Measurements from ENCODE around the gene SMYD3. TPM values are rescaled to one million over a fixed set of nuclear protein-coding genes. Genes with fewer than 3 reads are reported as not detected.
A peak's percentile ranks its signal among the peaks of the same experiment; 100 is the strongest.

SMYD3 gene
- total and polyA plus RNA-seq, 5 donors from 2014 or later = 17.7 to 36.6 (median 28.9) TPM

- no peak for DNase-seq
These were observed 23.5 kb downstream of the SMYD3 start for GRCh38 chr1:246483569-246483933.

GRCh38 chr1:246482805-246483568 is 24.1 kb downstream of the SMYD3 start:
- peaks cover 9 to 39% (median 33%) of the 10 kb centered on the region in 4 donors for H3K4me1 Mint-ChIP-seq
- H3K9me3 Mint-ChIP-seq = no peaks in the 10 kb centered on the region
- H3K4me1 ChIP-seq (ENCODE audit: control insufficient read depth, insufficient read depth, low read length, poor library complexity, severe bottlenecking) = peaks cover 13% of the 10 kb centered on the region
- DNase-seq = peak in 1 of 3 donors; percentile 56
- H3K4me3 Mint-ChIP-seq = peak overlapping the region; percentile 2 to 65 (median 53)
- no peaks in the 10 kb centered on the region for H3K27me3 Mint-ChIP-seq
- H3K36me3 Mint-ChIP-seq = peaks cover 2% of the 10 kb centered on the region
- ATAC-seq (ENCODE audit: low read depth in 2 of 2) = peak; percentile 39 to 52
- H3K36me3 ChIP-seq (ENCODE audit: control insufficient read depth, insufficient read depth, low read length) = no peaks in the 10 kb centered on the region
- no peaks in the 10 kb centered on the region for H3K27me3 ChIP-seq (ENCODE audit: control insufficient read depth, insufficient read depth, low read length)
- peak overlapping the region; percentile 78 for H3K4me3 ChIP-seq (ENCODE audit: low read depth, low read length)
- peak overlapping the region; percentile 5 for H3K27ac ChIP-seq (ENCODE audit: insufficient read depth, low read length, poor library complexity, severe bottlenecking)
- H3K9me3 ChIP-seq (ENCODE audit: control insufficient read depth in 2 of 2, low read length in 2 of 2) = no peaks in the 10 kb centered on the region
- H3K27ac Mint-ChIP-seq = peak overlapping the region; percentile 45 to 77 (median 61)

More at GRCh38 chr1:246483569-246483933, 23.5 kb downstream of the SMYD3 start:
- Histone ChIP-seq H3K9me3 (ENCODE audit: control insufficient read depth in 2 of 2, low read length in 2 of 2) (no peaks in the 10 kb centered on the region), H3K4me1 (ENCODE audit: control insufficient read depth, insufficient read depth, low read length, poor library complexity, severe bottlenecking) (peaks cover 13% of the 10 kb centered on the region), H3K36me3 (ENCODE audit: control insufficient read depth, insufficient read depth, low read length) (no peaks in the 10 kb centered on the region), H3K27ac (ENCODE audit: insufficient read depth, low read length, poor library complexity, severe bottlenecking) (peak overlapping the region; percentile 5), H3K27me3 (ENCODE audit: control insufficient read depth, insufficient read depth, low read length) (no peaks in the 10 kb centered on the region), H3K4me3 (ENCODE audit: low read depth, low read length) (peak overlapping the region; percentile 78)
- no peaks in the 10 kb centered on the region for H3K9me3 Mint-ChIP-seq
- no peaks in the 10 kb centered on the region for H3K27me3 Mint-ChIP-seq
- no peak for ATAC-seq (ENCODE audit: low read depth in 2 of 2)
- peaks cover 11 to 40% (median 35%) of the 10 kb centered on the region in 4 donors for H3K4me1 Mint-ChIP-seq
- H3K36me3 Mint-ChIP-seq = peaks cover 6% of the 10 kb centered on the region
- H3K4me3 Mint-ChIP-seq = peak overlapping the region in 3 of 4 donors; percentile 2 to 65 (median 50)
- peak overlapping the region in 2 of 3 donors; percentile 45 to 61 for H3K27ac Mint-ChIP-seq

- Histone ChIP-seq H3K36me3 (ENCODE audit: control insufficient read depth, insufficient read depth, low read length) (no peaks in the 10 kb centered on the region), H3K9me3 (ENCODE audit: control insufficient read depth in 2 of 2, low read length in 2 of 2) (no peaks in the 10 kb centered on the region), H3K4me1 (ENCODE audit: control insufficient read depth, insufficient read depth, low read length, poor library complexity, severe bottlenecking) (peaks cover 25% of the 10 kb centered on the region), H3K4me3 (ENCODE audit: low read depth, low read length) (no peak overlapping the region), H3K27me3 (ENCODE audit: control insufficient read depth, insufficient read depth, low read length) (no peaks in the 10 kb centered on the region), H3K27ac (ENCODE audit: insufficient read depth, low read length, poor library complexity, severe bottlenecking) (no peak overlapping the region)
- Mint-ChIP-seq H3K27ac (no peak overlapping the region), H3K36me3 (no peaks in the 10 kb centered on the region), H3K4me1 (peaks cover 18 to 47% (median 42%) of the 10 kb centered on the region in 4 donors), H3K27me3 (no peaks in the 10 kb centered on the region), H3K4me3 (no peak overlapping the region), H3K9me3 (no peaks in the 10 kb centered on the region)
- ATAC-seq (ENCODE audit: low read depth in 2 of 2) = no peak
- no peak for DNase-seq
These were observed 28.0 kb downstream of the SMYD3 start for GRCh38 chr1:246479061-246479460.

- peak in 1 of 3 donors; percentile 17 for DNase-seq
- no peaks in the 10 kb centered on the region for H3K36me3 ChIP-seq (ENCODE audit: control insufficient read depth, insufficient read depth, low read length)
- Mint-ChIP-seq H3K4me1 (peaks cover 15 to 38% (median 31%) of the 10 kb centered on the region in 4 donors), H3K27ac (peak overlapping the region in 2 of 3 donors; percentile 53 to 67), H3K27me3 (no peaks in the 10 kb centered on the region), H3K9me3 (no peaks in the 10 kb centered on the region), H3K36me3 (no peaks in the 10 kb centered on the region), H3K4me3 (no peak overlapping the region)
- no peaks in the 10 kb centered on the region for H3K27me3 ChIP-seq (ENCODE audit: control insufficient read depth, insufficient read depth, low read length)
- ATAC-seq (ENCODE audit: low read depth in 2 of 2) = no peak
- H3K27ac ChIP-seq (ENCODE audit: insufficient read depth, low read length, poor library complexity, severe bottlenecking) = no peak overlapping the region
- no peaks in the 10 kb centered on the region for H3K9me3 ChIP-seq (ENCODE audit: control insufficient read depth in 2 of 2, low read length in 2 of 2)
- H3K4me1 ChIP-seq (ENCODE audit: control insufficient read depth, insufficient read depth, low read length, poor library complexity, severe bottlenecking) = peaks cover 13% of the 10 kb centered on the region
- H3K4me3 ChIP-seq (ENCODE audit: low read depth, low read length) = peak overlapping the region; percentile 34
These were observed 29.4 kb downstream of the SMYD3 start for GRCh38 chr1:246477634-246478033.

- Histone ChIP-seq H3K4me3 (ENCODE audit: low read depth, low read length) (no peak overlapping the region), H3K36me3 (ENCODE audit: control insufficient read depth, insufficient read depth, low read length) (no peaks in the 10 kb centered on the region), H3K27me3 (ENCODE audit: control insufficient read depth, insufficient read depth, low read length) (no peaks in the 10 kb centered on the region), H3K4me1 (ENCODE audit: control insufficient read depth, insufficient read depth, low read length, poor library complexity, severe bottlenecking) (peaks cover 12% of the 10 kb centered on the region), H3K27ac (ENCODE audit: insufficient read depth, low read length, poor library complexity, severe bottlenecking) (no peak overlapping the region), H3K9me3 (ENCODE audit: control insufficient read depth in 2 of 2, low read length in 2 of 2) (no peaks in the 10 kb centered on the region)
- Mint-ChIP-seq H3K36me3 (no peaks in the 10 kb centered on the region), H3K27ac (peak overlapping the region in 2 of 3 donors; percentile 67 to 90), H3K4me3 (no peak overlapping the region), H3K4me1 (peaks cover 18 to 32% (median 29%) of the 10 kb centered on the region in 4 donors), H3K9me3 (no peaks in the 10 kb centered on the region), H3K27me3 (no peaks in the 10 kb centered on the region)
- ATAC-seq (ENCODE audit: low read depth in 2 of 2) = no peak
- DNase-seq = peak in 1 of 3 donors; percentile 37
These were observed 30.3 kb downstream of the SMYD3 start for GRCh38 chr1:246476771-246477170.

- no peak overlapping the region for H3K4me3 Mint-ChIP-seq
- DNase-seq (no peak), ATAC-seq (ENCODE audit: low read depth in 2 of 2) (no peak)
- no peaks in the 10 kb centered on the region for H3K27me3 Mint-ChIP-seq
- peaks cover 7 to 18% (median 15%) of the 10 kb centered on the region in 4 donors for H3K4me1 Mint-ChIP-seq
- H3K27ac ChIP-seq (ENCODE audit: insufficient read depth, low read length, poor library complexity, severe bottlenecking) = no peak overlapping the region
- no peaks in the 10 kb centered on the region for H3K36me3 Mint-ChIP-seq
- H3K9me3 Mint-ChIP-seq = no peaks in the 10 kb centered on the region
- H3K36me3 ChIP-seq (ENCODE audit: control insufficient read depth, insufficient read depth, low read length) = no peaks in the 10 kb centered on the region
- no peaks in the 10 kb centered on the region for H3K9me3 ChIP-seq (ENCODE audit: control insufficient read depth in 2 of 2, low read length in 2 of 2)
- H3K27me3 ChIP-seq (ENCODE audit: control insufficient read depth, insufficient read depth, low read length) = no peaks in the 10 kb centered on the region
- no peak overlapping the region for H3K4me3 ChIP-seq (ENCODE audit: low read depth, low read length)
- no peak overlapping the region for H3K27ac Mint-ChIP-seq
- H3K4me1 ChIP-seq (ENCODE audit: control insufficient read depth, insufficient read depth, low read length, poor library complexity, severe bottlenecking) = peaks cover 2% of the 10 kb centered on the region
These were observed 35.4 kb downstream of the SMYD3 start for GRCh38 chr1:246471688-246472087.

GRCh38 chr1:246470585-246470984 is 36.5 kb downstream of the SMYD3 start:
- Mint-ChIP-seq H3K9me3 (no peaks in the 10 kb centered on the region), H3K36me3 (peaks cover 3% of the 10 kb centered on the region), H3K27me3 (no peaks in the 10 kb centered on the region), H3K4me3 (no peak overlapping the region), H3K27ac (no peak overlapping the region), H3K4me1 (peaks cover 0 to 18% (median 12%) of the 10 kb centered on the region in 4 donors)
- DNase-seq (no peak), ATAC-seq (ENCODE audit: low read depth in 2 of 2) (no peak)
- no peak overlapping the region for H3K27ac ChIP-seq (ENCODE audit: insufficient read depth, low read length, poor library complexity, severe bottlenecking)
- no peaks in the 10 kb centered on the region for H3K9me3 ChIP-seq (ENCODE audit: control insufficient read depth in 2 of 2, low read length in 2 of 2)
- no peaks in the 10 kb centered on the region for H3K4me1 ChIP-seq (ENCODE audit: control insufficient read depth, insufficient read depth, low read length, poor library complexity, severe bottlenecking)
- H3K27me3 ChIP-seq (ENCODE audit: control insufficient read depth, insufficient read depth, low read length) = no peaks in the 10 kb centered on the region
- no peak overlapping the region for H3K4me3 ChIP-seq (ENCODE audit: low read depth, low read length)
- no peaks in the 10 kb centered on the region for H3K36me3 ChIP-seq (ENCODE audit: control insufficient read depth, insufficient read depth, low read length)

- no peak overlapping the region for H3K4me3 ChIP-seq (ENCODE audit: low read depth, low read length)
- no peaks in the 10 kb centered on the region for H3K27me3 ChIP-seq (ENCODE audit: control insufficient read depth, insufficient read depth, low read length)
- H3K9me3 ChIP-seq (ENCODE audit: control insufficient read depth in 2 of 2, low read length in 2 of 2) = no peaks in the 10 kb centered on the region
- peak overlapping the region in 2 of 3 donors; percentile 45 to 57 for H3K27ac Mint-ChIP-seq
- peaks cover 25% of the 10 kb centered on the region for H3K36me3 Mint-ChIP-seq
- H3K27me3 Mint-ChIP-seq = no peaks in the 10 kb centered on the region
- no peak overlapping the region for H3K4me3 Mint-ChIP-seq
- H3K4me1 ChIP-seq (ENCODE audit: control insufficient read depth, insufficient read depth, low read length, poor library complexity, severe bottlenecking) = no peaks in the 10 kb centered on the region
- H3K9me3 Mint-ChIP-seq = no peaks in the 10 kb centered on the region
- H3K4me1 Mint-ChIP-seq = peaks cover 12 to 27% (median 17%) of the 10 kb centered on the region in 4 donors
- ATAC-seq (ENCODE audit: low read depth in 2 of 2) (no peak), DNase-seq (no peak)
- no peak overlapping the region for H3K27ac ChIP-seq (ENCODE audit: insufficient read depth, low read length, poor library complexity, severe bottlenecking)
- no peaks in the 10 kb centered on the region for H3K36me3 ChIP-seq (ENCODE audit: control insufficient read depth, insufficient read depth, low read length)
These were observed 44.1 kb downstream of the SMYD3 start for GRCh38 chr1:246462986-246463385.

All from CD4-positive, CD25-positive, alpha-beta regulatory T cell (primary cell).